Loucy (cell line): ENCODE data around the gene SNX8.

ENCODE experiments used
- EZH2phosphoT487 ChIP-seq: fragments of 200-600 bp; IDR thresholded peaks from 2 replicates; pipeline ENCODE4 v1.6.1; 2018; ENCODE audit warnings: antibody characterized with exemption, mild to moderate bottlenecking, moderate library complexity, borderline replicate concordance
- TF ChIP-seq, protein P1 (sequence below): fragments of 200-600 bp; sonication (generic); conservative IDR thresholded peaks from 2 replicates; pipeline ENCODE4 v1.5.1; 2014; ENCODE audit warnings: mild to moderate bottlenecking, antibody characterized with exemption, low read length

DNA sequence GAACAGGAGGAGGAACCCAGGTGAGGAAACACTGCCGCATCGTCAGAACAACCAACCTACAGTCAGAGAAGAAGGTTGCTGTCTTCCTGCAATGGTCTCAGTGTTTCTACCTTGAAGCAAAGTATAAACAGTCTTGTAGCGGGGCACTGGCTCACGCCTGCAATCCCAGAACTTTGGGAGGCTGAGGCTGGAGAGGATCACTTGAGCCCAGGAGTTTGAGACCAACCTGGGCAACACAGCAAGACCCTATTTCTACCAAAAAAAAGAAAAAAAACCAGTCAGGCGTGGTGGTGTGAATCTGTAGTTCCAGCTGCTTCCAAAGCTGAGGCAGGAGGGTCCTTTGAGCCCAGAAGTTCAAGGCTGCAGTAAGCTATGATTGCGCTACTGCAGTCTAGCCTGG, 23.4 kb downstream of the SNX8 start:
- TF ChIP-seq, protein P1, sequence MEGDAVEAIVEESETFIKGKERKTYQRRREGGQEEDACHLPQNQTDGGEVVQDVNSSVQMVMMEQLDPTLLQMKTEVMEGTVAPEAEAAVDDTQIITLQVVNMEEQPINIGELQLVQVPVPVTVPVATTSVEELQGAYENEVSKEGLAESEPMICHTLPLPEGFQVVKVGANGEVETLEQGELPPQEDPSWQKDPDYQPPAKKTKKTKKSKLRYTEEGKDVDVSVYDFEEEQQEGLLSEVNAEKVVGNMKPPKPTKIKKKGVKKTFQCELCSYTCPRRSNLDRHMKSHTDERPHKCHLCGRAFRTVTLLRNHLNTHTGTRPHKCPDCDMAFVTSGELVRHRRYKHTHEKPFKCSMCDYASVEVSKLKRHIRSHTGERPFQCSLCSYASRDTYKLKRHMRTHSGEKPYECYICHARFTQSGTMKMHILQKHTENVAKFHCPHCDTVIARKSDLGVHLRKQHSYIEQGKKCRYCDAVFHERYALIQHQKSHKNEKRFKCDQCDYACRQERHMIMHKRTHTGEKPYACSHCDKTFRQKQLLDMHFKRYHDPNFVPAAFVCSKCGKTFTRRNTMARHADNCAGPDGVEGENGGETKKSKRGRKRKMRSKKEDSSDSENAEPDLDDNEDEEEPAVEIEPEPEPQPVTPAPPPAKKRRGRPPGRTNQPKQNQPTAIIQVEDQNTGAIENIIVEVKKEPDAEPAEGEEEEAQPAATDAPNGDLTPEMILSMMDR = no peak
- no peak for TF ChIP-seq EZH2phosphoT487
